A549 (cell line): ENCODE data around the gene H2BK1. TPM values are rescaled to one million over a fixed set of nuclear protein-coding genes. Genes with fewer than 3 reads are reported as not detected.

Source experiments
- ATAC-seq, 2 experiments: fragments of 200-7000 bp in 1 of 2; fragments of >200 bp in 1 of 2; cut with Nextera tagmentation in 1 of 2; cut with Tn5 transposase in 1 of 2; 3 replicates each; pipeline versions ENCODE4 v1.8.0 to v1.9.1; 2018 to 2020; ENCODE audit warnings: mild to moderate bottlenecking in 1 of 2, moderate library complexity in 1 of 2
- CTCF ChIA-PET: fragments of 300-600 bp; sonication (Branson Sonifier 250); formaldehyde crosslinking; extraction: SDS; loops from one replicate; lab custom pipeline; 2021; ENCODE audit warnings: antibody characterized with exemption, inconsistent platforms; lab: Yijun Ruan, JAX
- POLR2A ChIA-PET: fragments of 350-600 bp; formaldehyde crosslinking; extraction: SDS; loops from one replicate; lab custom pipeline; 2021; ENCODE audit warnings: antibody characterized with exemption, inconsistent platforms; lab: Yijun Ruan, JAX
- DNase-seq, 2 experiments: peaks; one replicate each; pipeline versions ENCODE4 v3.0.0 to v3.0.0-alpha.2; 2011 to 2016; ENCODE audit warnings: low read depth in 1 of 2, low spot score in 1 of 2
- FAIRE-seq: peaks from 2 replicates; lab custom pipeline; 2011; peaks lifted over from hg19 to GRCh38; lab: Jason Lieb, UNC
- H3K27ac ChIP-seq, 2 experiments: fragments of >200 bp; sonication (Bioruptor Twin); formaldehyde crosslinking; 3 replicates each; pipeline ENCODE4 v1.5.1; 2016 to 2017
- H3K4me1 ChIP-seq: fragments of >200 bp; sonication (Bioruptor Twin); formaldehyde crosslinking; 3 replicates; pipeline ENCODE4 v1.6.1; 2016
- H3K4me2 ChIP-seq: fragments of >200 bp; sonication (Bioruptor Twin); formaldehyde crosslinking; 3 replicates; pipeline ENCODE4 v1.6.1; 2016
- H3K4me3 ChIP-seq: fragments of >200 bp; sonication (Bioruptor Twin); formaldehyde crosslinking; 3 replicates; pipeline ENCODE4 v1.5.1; 2016
- H3K9me3 ChIP-seq: fragments of >200 bp; sonication (Bioruptor Twin); formaldehyde crosslinking; 3 replicates; pipeline ENCODE4 v1.6.1; 2016
- CBX8 ChIP-seq: fragments of 200-600 bp; sonication (generic); IDR thresholded peaks from 2 replicates; pipeline ENCODE4 v1.6.1; 2016
- CHD2 ChIP-seq: fragments of 150-350 bp; IDR thresholded peaks from 2 replicates; pipeline ENCODE4 v1.6.1; 2014; ENCODE audit warnings: low read length; ENCODE audit not compliant: partially characterized antibody
- CHD4 ChIP-seq: fragments of 200-600 bp; sonication (generic); IDR thresholded peaks from 2 replicates; pipeline ENCODE4 v1.6.1; 2016; ENCODE audit warnings: antibody characterized with exemption, mild to moderate bottlenecking, borderline replicate concordance
- ESRRA ChIP-seq: fragments of 150-350 bp; IDR thresholded peaks from 2 replicates; pipeline ENCODE4 v1.6.1; 2014; ENCODE audit warnings: mild to moderate bottlenecking, low read length, borderline replicate concordance
- HEYL ChIP-seq: fragments of 250-450 bp; sonication (Bioruptor Pico); IDR thresholded peaks from 2 replicates; pipeline ENCODE4 v1.8.0; 2021; ENCODE audit warnings: mild to moderate bottlenecking, moderate library complexity
- HOXB13 ChIP-seq: fragments of 250-450 bp; sonication (Bioruptor Pico); IDR thresholded peaks from 2 replicates; pipeline ENCODE4 v1.5.0; 2020; ENCODE audit warnings: low read depth, mild to moderate bottlenecking, moderate library complexity
- HOXB5 ChIP-seq: fragments of 250-450 bp; sonication (Bioruptor Pico); IDR thresholded peaks from 2 replicates; pipeline ENCODE4 v1.5.0; 2020; ENCODE audit warnings: mild to moderate bottlenecking, moderate library complexity
- JUNB ChIP-seq: fragments of >200 bp; sonication (Bioruptor Twin); formaldehyde crosslinking; IDR thresholded peaks from 2 replicates; pipeline ENCODE4 v1.6.1; 2016
- KDM1A ChIP-seq: fragments of 200-600 bp; sonication (generic); IDR thresholded peaks from 2 replicates; pipeline ENCODE4 v1.6.1; 2016; ENCODE audit warnings: low read depth, mild to moderate bottlenecking
- KDM5A ChIP-seq: fragments of 200-600 bp; sonication (generic); IDR thresholded peaks from 2 replicates; pipeline ENCODE4 v1.6.1; 2016; ENCODE audit warnings: antibody characterized with exemption, mild to moderate bottlenecking
- MAZ ChIP-seq: fragments of 150-350 bp; IDR thresholded peaks from 2 replicates; pipeline ENCODE4 v1.6.1; 2014; ENCODE audit warnings: antibody characterized with exemption, low read depth, low read length, borderline replicate concordance
- NPAS2 ChIP-seq: fragments of 250-450 bp; sonication (Bioruptor Pico); IDR thresholded peaks from 2 replicates; pipeline ENCODE4 v1.8.0; 2022; ENCODE audit warnings: mild to moderate bottlenecking, moderate library complexity, borderline replicate concordance
- RAD21 ChIP-seq, 2 experiments: fragments of >200 bp in 1 of 2; sonication (Bioruptor Twin) in 1 of 2; formaldehyde crosslinking in 1 of 2; IDR thresholded peaks in 1 of 2; conservative IDR thresholded peaks in 1 of 2; 2 replicates in 1 of 2; 3 replicates in 1 of 2; pipeline ENCODE4 v1.6.1; 2012 to 2018; ENCODE audit warnings: inconsistent platforms in 1 of 2
- RCOR1 ChIP-seq: fragments of 150-350 bp; IDR thresholded peaks from 2 replicates; pipeline ENCODE4 v1.6.1; 2014; ENCODE audit warnings: antibody characterized with exemption, low read length, low read depth
- RFX5 ChIP-seq: fragments of 450-650 bp; IDR thresholded peaks from 2 replicates; pipeline ENCODE4 v1.7.1; 2014; ENCODE audit warnings: antibody characterized with exemption, mild to moderate bottlenecking, moderate library complexity
- RNF2 ChIP-seq: fragments of 200-600 bp; sonication (generic); IDR thresholded peaks from 2 replicates; pipeline ENCODE4 v1.6.1; 2016; ENCODE audit warnings: low read depth, mild to moderate bottlenecking, antibody characterized with exemption, moderate library complexity, borderline replicate concordance
- TP53 ChIP-seq: fragments of 250-450 bp; sonication (Bioruptor Pico); IDR thresholded peaks from 2 replicates; pipeline ENCODE4 v1.5.0; 2021; ENCODE audit warnings: mild to moderate bottlenecking, moderate library complexity
- ZC3H11A ChIP-seq: fragments of 450-650 bp; IDR thresholded peaks from 2 replicates; pipeline ENCODE4 v1.6.1; 2014; ENCODE audit warnings: antibody characterized with exemption, mild to moderate bottlenecking
- ZFP36 ChIP-seq: fragments of 450-650 bp; IDR thresholded peaks from 2 replicates; pipeline ENCODE4 v1.6.1; 2014; ENCODE audit warnings: borderline replicate concordance; ENCODE audit not compliant: partially characterized antibody
- ZNF302 ChIP-seq: fragments of 250-450 bp; sonication (Bioruptor Pico); IDR thresholded peaks from 2 replicates; pipeline ENCODE4 v1.9.0; 2021; ENCODE audit warnings: inconsistent platforms, mild to moderate bottlenecking, moderate library complexity
- ZSCAN20 ChIP-seq: fragments of 250-450 bp; sonication (Bioruptor Pico); IDR thresholded peaks from 2 replicates; pipeline ENCODE4 v1.8.0; 2022; ENCODE audit warnings: mild to moderate bottlenecking, moderate library complexity
- WGBS: methylation state at CpG from one replicate; pipeline ENCODE4 v1.1.6; 2017; ENCODE audit errors: missing lambda C conversion rate; 5-methylcytosine and 5-hydroxymethylcytosine counted together
- polyA plus RNA-seq, 4 experiments: library from polyadenylated mRNA; depleted of rRNA in 3 of 4; stranded (reverse); fragments of >200 nt; fragmentation: RNase III in 1 of 4; extraction: RNeasy Plus Mini Kit Qiagen cat#74134 plus additional on column Dnase treatment in 1 of 4; gene quantifications; 2 replicates in 3 of 4; 3 replicates in 1 of 4; pipeline ENCODE4 v1.2.3, GENCODE V29; 2011 to 2017
- TF ChIP-seq, protein P1 (sequence below): IDR thresholded peaks from 2 replicates; pipeline ENCODE4 v1.6.1; 2012; ENCODE audit warnings: low read depth, borderline replicate concordance
- TF ChIP-seq, protein P2 (sequence below): IDR thresholded peaks from 2 replicates; pipeline ENCODE4 v1.6.1; 2012
- TF ChIP-seq, protein P3 (sequence below): fragments of 200-600 bp; sonication (generic); IDR thresholded peaks from 2 replicates; pipeline ENCODE4 v1.6.1; 2016; ENCODE audit warnings: antibody characterized with exemption, mild to moderate bottlenecking, moderate library complexity
- TF ChIP-seq, protein P4 (sequence below): fragments of 150-350 bp; IDR thresholded peaks from 2 replicates; pipeline ENCODE4 v1.6.1; 2014; ENCODE audit warnings: low read depth, mild to moderate bottlenecking, low read length
- TF ChIP-seq, protein P5 (sequence below): fragments of 250-450 bp; sonication (Bioruptor Pico); IDR thresholded peaks from 2 replicates; pipeline ENCODE4 v1.5.0; 2021; ENCODE audit warnings: mild to moderate bottlenecking, moderate library complexity, borderline replicate concordance
- TF ChIP-seq, protein P6 (sequence below): fragments of >200 bp; sonication (Bioruptor Twin); formaldehyde crosslinking; IDR thresholded peaks from 3 replicates; pipeline ENCODE4 v1.6.1; 2016

Gene H2BK1
- polyA plus RNA-seq, 2 of the 4 experiments (the other 2 are of a cell fraction): not detected

DNA sequence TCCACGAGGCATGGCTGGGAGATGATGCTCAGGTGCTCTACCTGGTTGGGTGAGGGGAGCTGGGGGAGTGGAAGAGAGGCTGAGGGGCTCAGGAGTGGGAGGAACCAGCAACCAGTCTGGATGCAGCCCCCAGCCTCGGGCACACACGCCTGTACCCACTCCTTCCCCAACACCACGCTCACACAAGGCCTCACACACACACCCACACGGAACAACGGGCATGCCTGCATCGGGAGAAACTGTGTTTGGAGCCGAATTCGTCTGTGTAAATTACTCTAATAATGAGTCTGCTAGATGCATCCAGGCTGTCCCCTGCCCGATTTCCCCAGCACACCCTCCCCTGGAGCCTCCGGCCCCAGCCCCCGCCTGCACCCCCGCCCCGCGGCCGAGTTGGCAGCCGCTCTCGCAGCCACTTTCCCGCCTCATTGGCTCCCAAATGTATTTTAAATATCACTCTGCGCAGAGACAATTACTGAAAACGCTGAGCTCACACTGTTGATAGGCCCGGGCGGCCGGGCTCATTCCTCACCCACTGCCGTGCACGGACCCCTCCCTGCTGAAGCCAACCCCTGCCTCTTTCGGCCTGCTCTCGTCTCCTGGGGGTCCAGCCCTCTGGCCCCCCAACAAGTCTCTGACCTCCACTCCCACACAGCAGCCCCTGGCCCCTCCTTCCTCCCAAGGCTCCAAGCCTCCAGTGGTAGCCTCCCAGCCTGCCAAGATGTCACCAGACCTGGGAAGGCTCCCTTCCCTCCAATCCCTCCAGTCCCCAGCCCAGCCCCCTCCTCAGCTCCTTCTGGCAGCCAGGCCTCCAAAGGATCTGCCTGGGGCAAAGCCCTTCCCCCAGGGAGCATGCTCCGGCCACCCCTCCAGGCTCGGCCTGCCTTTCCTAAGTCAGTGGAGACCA, 11.1 kb downstream of the H2BK1 start:
- CTCF ChIA-PET: interaction anchor here (1.5 to 2.4 kb wide), 2 partner anchors 45 to 75 kb away, joined by 6 to 7 read pairs; no protein-coding TSS in a partner anchor

DNA sequence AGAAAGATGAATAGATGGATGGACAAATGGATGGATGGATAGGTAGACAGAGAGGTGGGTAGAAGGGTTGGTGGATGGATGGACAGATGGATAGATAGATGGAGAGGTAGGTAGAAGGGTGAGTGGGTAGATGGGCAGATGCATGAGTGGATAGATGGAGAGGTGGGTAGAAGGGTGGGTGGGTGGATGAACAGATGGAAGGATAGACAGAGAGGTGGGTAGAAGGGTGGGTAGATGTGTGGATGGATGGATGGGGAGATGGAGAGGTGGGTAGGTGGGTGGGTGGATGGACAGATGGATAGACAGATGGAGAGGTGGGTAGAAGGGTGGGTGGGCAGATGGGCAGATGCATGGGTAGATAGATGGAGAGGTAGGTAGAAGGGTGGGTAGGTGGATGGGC, 12.4 kb downstream of the H2BK1 start:
- Histone ChIP-seq H3K27ac (no peak overlapping the region), H3K4me1 (no peaks in the 10 kb centered on the region), H3K9me3 (no peaks in the 10 kb centered on the region), H3K4me2 (no peak overlapping the region), H3K4me3 (no peak overlapping the region)
- FAIRE-seq: no peak
- no peak for DNase-seq
- TF ChIP-seq MAZ: no peak
- no peak for TF ChIP-seq NPAS2 (CRISPR knock-in tag)
- no peak for TF ChIP-seq JUNB
- TF ChIP-seq, protein P1, sequence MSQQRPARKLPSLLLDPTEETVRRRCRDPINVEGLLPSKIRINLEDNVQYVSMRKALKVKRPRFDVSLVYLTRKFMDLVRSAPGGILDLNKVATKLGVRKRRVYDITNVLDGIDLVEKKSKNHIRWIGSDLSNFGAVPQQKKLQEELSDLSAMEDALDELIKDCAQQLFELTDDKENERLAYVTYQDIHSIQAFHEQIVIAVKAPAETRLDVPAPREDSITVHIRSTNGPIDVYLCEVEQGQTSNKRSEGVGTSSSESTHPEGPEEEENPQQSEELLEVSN: no peak
- no peak for TF ChIP-seq ZC3H11A
- no peak for TF ChIP-seq HOXB5 (CRISPR knock-in tag)
- no peak for TF ChIP-seq CBX8
- no peak for TF ChIP-seq ESRRA
- TF ChIP-seq CHD4: no peak
- no peak for TF ChIP-seq RNF2
- TF ChIP-seq, protein P2, sequence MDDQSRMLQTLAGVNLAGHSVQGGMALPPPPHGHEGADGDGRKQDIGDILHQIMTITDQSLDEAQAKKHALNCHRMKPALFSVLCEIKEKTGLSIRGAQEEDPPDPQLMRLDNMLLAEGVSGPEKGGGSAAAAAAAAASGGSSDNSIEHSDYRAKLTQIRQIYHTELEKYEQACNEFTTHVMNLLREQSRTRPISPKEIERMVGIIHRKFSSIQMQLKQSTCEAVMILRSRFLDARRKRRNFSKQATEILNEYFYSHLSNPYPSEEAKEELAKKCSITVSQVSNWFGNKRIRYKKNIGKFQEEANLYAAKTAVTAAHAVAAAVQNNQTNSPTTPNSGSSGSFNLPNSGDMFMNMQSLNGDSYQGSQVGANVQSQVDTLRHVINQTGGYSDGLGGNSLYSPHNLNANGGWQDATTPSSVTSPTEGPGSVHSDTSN: no peak
- TF ChIP-seq ZSCAN20: no peak
- no peak for TF ChIP-seq RAD21 (conservative IDR thresholded peaks at IDR 0.05 in 1 of 2, IDR thresholded peaks at IDR 0.05 in 1 of 2)
- no peak for ATAC-seq
- POLR2A ChIA-PET: no interaction called here
- CTCF ChIA-PET: no interaction called here

More for the DNA sequence above, 11.1 kb downstream of the H2BK1 start:
- no peak for FAIRE-seq
- no peak overlapping the region for H3K4me2 ChIP-seq
- TF ChIP-seq TP53: no peak
- TF ChIP-seq, protein P3, sequence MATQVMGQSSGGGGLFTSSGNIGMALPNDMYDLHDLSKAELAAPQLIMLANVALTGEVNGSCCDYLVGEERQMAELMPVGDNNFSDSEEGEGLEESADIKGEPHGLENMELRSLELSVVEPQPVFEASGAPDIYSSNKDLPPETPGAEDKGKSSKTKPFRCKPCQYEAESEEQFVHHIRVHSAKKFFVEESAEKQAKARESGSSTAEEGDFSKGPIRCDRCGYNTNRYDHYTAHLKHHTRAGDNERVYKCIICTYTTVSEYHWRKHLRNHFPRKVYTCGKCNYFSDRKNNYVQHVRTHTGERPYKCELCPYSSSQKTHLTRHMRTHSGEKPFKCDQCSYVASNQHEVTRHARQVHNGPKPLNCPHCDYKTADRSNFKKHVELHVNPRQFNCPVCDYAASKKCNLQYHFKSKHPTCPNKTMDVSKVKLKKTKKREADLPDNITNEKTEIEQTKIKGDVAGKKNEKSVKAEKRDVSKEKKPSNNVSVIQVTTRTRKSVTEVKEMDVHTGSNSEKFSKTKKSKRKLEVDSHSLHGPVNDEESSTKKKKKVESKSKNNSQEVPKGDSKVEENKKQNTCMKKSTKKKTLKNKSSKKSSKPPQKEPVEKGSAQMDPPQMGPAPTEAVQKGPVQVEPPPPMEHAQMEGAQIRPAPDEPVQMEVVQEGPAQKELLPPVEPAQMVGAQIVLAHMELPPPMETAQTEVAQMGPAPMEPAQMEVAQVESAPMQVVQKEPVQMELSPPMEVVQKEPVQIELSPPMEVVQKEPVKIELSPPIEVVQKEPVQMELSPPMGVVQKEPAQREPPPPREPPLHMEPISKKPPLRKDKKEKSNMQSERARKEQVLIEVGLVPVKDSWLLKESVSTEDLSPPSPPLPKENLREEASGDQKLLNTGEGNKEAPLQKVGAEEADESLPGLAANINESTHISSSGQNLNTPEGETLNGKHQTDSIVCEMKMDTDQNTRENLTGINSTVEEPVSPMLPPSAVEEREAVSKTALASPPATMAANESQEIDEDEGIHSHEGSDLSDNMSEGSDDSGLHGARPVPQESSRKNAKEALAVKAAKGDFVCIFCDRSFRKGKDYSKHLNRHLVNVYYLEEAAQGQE: no peak
- no peak for TF ChIP-seq ZNF302 (CRISPR knock-in tag)
- TF ChIP-seq, protein P4, sequence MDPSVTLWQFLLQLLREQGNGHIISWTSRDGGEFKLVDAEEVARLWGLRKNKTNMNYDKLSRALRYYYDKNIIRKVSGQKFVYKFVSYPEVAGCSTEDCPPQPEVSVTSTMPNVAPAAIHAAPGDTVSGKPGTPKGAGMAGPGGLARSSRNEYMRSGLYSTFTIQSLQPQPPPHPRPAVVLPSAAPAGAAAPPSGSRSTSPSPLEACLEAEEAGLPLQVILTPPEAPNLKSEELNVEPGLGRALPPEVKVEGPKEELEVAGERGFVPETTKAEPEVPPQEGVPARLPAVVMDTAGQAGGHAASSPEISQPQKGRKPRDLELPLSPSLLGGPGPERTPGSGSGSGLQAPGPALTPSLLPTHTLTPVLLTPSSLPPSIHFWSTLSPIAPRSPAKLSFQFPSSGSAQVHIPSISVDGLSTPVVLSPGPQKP: no peak
- TF ChIP-seq RFX5: no peak
- TF ChIP-seq, protein P5, sequence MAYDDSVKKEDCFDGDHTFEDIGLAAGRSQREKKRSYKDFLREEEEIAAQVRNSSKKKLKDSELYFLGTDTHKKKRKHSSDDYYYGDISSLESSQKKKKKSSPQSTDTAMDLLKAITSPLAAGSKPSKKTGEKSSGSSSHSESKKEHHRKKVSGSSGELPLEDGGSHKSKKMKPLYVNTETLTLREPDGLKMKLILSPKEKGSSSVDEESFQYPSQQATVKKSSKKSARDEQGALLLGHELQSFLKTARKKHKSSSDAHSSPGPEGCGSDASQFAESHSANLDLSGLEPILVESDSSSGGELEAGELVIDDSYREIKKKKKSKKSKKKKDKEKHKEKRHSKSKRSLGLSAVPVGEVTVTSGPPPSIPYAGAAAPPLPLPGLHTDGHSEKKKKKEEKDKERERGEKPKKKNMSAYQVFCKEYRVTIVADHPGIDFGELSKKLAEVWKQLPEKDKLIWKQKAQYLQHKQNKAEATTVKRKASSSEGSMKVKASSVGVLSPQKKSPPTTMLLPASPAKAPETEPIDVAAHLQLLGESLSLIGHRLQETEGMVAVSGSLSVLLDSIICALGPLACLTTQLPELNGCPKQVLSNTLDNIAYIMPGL (CRISPR knock-in tag): no peak
- TF ChIP-seq CHD2: no peak
- TF ChIP-seq ZFP36: no peak
- no peak for TF ChIP-seq RCOR1
- no peak for TF ChIP-seq HEYL
- no peak for TF ChIP-seq ZSCAN20
- no peak for TF ChIP-seq HOXB13 (CRISPR knock-in tag)
- no peak for TF ChIP-seq KDM5A
- no peak for TF ChIP-seq KDM1A
- TF ChIP-seq, protein P6, sequence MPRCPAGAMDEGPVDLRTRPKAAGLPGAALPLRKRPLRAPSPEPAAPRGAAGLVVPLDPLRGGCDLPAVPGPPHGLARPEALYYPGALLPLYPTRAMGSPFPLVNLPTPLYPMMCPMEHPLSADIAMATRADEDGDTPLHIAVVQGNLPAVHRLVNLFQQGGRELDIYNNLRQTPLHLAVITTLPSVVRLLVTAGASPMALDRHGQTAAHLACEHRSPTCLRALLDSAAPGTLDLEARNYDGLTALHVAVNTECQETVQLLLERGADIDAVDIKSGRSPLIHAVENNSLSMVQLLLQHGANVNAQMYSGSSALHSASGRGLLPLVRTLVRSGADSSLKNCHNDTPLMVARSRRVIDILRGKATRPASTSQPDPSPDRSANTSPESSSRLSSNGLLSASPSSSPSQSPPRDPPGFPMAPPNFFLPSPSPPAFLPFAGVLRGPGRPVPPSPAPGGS: no peak
- no peak for ATAC-seq
- no peak overlapping the region for H3K4me3 ChIP-seq
- H3K9me3 ChIP-seq: no peaks in the 10 kb centered on the region
- H3K27ac ChIP-seq: no peak overlapping the region
- no peaks in the 10 kb centered on the region for H3K4me1 ChIP-seq
- DNase-seq: no peak
- WGBS: 56% methylated on average over 28 of the region's 30 CpGs
- POLR2A ChIA-PET: no interaction called here
